CD4-positive, alpha-beta T cell (primary cell): ENCODE data around the gene PLEKHG3. TPM values are rescaled to one million over a fixed set of nuclear protein-coding genes. Genes with fewer than 3 reads are reported as not detected.

Experiments used
- ATAC-seq: fragments of 200-7000 bp; cut with Tn5 transposase; one replicate; pipeline ENCODE4 v1.10.0; 2022; ENCODE audit warnings: mild to moderate bottlenecking; ENCODE audit not compliant: poor library complexity
- CTCF ChIA-PET: fragments of 350-600 bp; sonication (Branson Sonifier 250); formaldehyde crosslinking; loops from one replicate; lab custom pipeline; 2021; ENCODE audit warnings: antibody characterized with exemption, inconsistent platforms; lab: Charles Lee
- POLR2A ChIA-PET: fragments of 350-600 bp; sonication (Branson Sonifier 250); formaldehyde crosslinking; loops from one replicate; lab custom pipeline; 2021; ENCODE audit warnings: antibody characterized with exemption, inconsistent platforms; lab: Charles Lee
- DNase-seq, 14 experiments: peaks; one replicate each; pipeline ENCODE4 v3.0.0-alpha.2; 2013 to 2020; ENCODE audit warnings: mixed read lengths in 2 of 14
- H3K27ac ChIP-seq, 2 donors: one replicate each; pipeline versions ENCODE4 v1.5.1 to v1.7.0; 2013; ENCODE audit warnings: low read length in 2 of 2, low read depth in 1 of 2, mild to moderate bottlenecking in 1 of 2
- H3K27me3 ChIP-seq, 2 experiments: 1 replicate in 1 of 2; 2 replicates in 1 of 2; pipeline versions ENCODE4 v1.6.1 to v1.7.0; 2013; ENCODE audit warnings: low read length in 2 of 2, control low read depth in 1 of 2, mild to moderate bottlenecking in 1 of 2, moderate library complexity in 1 of 2; ENCODE audit not compliant: insufficient read depth in 2 of 2, control insufficient read depth in 1 of 2
- H3K36me3 ChIP-seq: one replicate; pipeline ENCODE4 v1.6.1; 2013; ENCODE audit warnings: low read length, control low read depth; ENCODE audit not compliant: insufficient read depth
- H3K4me1 ChIP-seq: one replicate; pipeline ENCODE4 v1.6.1; 2013; ENCODE audit warnings: low read length, control low read depth; ENCODE audit not compliant: insufficient read depth
- H3K4me3 ChIP-seq: one replicate; pipeline ENCODE4 v1.5.1; 2013; ENCODE audit warnings: mild to moderate bottlenecking, low read length, moderate library complexity
- H3K9me3 ChIP-seq, 2 experiments: 1 replicate in 1 of 2; 2 replicates in 1 of 2; pipeline versions ENCODE4 v1.6.1 to v1.7.0; 2013; ENCODE audit warnings: low read length in 2 of 2, mild to moderate bottlenecking in 2 of 2, control low read depth in 1 of 2, moderate library complexity in 1 of 2; ENCODE audit not compliant: control insufficient read depth in 1 of 2, insufficient read depth in 1 of 2
- H3K27ac Mint-ChIP-seq: one replicate; pipeline ENCODE4 v1.8.0; 2020; ENCODE audit warnings: mixed read lengths
- H3K27me3 Mint-ChIP-seq: one replicate; pipeline ENCODE4 v1.8.0; 2021; ENCODE audit warnings: mixed read lengths
- H3K36me3 Mint-ChIP-seq: one replicate; pipeline ENCODE4 v1.8.0; 2021; ENCODE audit warnings: low read depth, mixed read lengths
- H3K4me1 Mint-ChIP-seq: one replicate; pipeline ENCODE4 v1.8.0; 2021; ENCODE audit warnings: low read depth, mixed read lengths
- H3K4me3 Mint-ChIP-seq: one replicate; pipeline ENCODE4 v1.8.0; 2020; ENCODE audit warnings: mild to moderate bottlenecking, mixed read lengths
- H3K9me3 Mint-ChIP-seq: one replicate; pipeline ENCODE4 v1.8.0; 2020; ENCODE audit warnings: mixed read lengths
- intact Hi-C, 2 experiments: fragments of 100-400 bp; cut with DNase I in 1 of 2; cut with micrococcal nuclease in 1 of 2; formaldehyde crosslinking; loops; one replicate each; pipeline versions ENCODE4 v1.15.1 to v1.9.0; 2023 to 2025; cut with DNase I, micrococcal nuclease
- total RNA-seq, 174 experiments: library from RNA in 2 of 174; stranded (reverse) in 2 of 174; gene quantifications; one replicate each; pipeline ENCODE4 v1.2.3 and lab custom pipeline; 2021 to 2026
- TF ChIP-seq, protein P1 (sequence below): fragments of 200-600 bp; IDR thresholded peaks from one replicate; pipeline ENCODE4 v1.8.0; 2022; ENCODE audit warnings: antibody characterized with exemption, mild to moderate bottlenecking

PLEKHG3 gene
- total RNA-seq, 2 experiments from 2014 or later = 12.1 to 13.3 TPM

DNA sequence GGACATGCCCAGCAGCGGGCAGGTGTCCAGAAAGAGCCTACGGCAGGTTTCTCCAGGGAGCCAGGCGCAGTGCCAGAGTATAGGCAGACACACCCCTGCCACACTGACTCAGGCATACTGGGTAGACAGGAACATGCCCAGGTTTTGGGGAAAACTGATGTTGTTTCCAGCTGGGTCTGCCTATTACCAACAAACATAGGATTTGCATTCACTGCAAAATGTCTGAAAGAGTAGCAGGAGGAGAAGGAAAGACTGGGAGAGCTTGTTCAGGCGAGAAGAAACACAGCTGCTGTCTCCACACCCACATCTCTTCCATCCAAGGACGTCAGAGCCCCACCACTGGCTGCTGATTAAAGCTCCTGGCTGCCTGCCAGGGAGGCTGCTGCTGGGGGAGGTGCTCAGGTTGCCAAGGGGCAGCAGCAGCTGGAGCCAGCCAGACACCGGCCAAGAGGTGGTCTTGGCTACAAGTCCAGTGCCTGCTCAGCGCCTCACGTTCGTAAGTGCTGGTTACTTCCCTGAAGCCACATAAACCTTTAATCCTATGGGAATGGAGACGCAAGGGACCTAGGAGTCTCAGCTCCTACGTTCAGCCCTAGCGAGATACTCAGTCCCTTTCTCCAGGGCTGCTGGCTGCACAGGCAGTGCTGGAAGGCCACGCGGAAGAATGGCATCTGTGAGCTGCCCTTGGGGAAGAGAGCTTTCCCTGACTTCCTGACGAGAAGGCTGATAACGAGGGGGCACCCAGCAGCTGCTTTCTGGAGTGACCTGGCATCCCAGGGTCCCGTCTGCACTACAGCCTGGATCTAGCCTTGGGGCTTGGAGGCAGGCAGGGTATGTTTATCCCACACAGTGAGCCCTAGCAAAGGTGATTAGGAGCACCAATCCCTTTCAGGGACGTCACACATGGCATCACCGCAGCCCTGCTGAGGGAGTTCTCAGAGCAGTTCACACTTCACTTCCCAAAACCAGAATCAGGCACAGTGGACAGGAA is 58.1 kb downstream of the PLEKHG3 start:
- no peaks in the 10 kb centered on the region for H3K36me3 Mint-ChIP-seq
- no peaks in the 10 kb centered on the region for H3K9me3 Mint-ChIP-seq
- peaks cover 86% of the 10 kb centered on the region for H3K4me1 ChIP-seq
- no peaks in the 10 kb centered on the region for H3K27me3 Mint-ChIP-seq
- peaks cover 46% of the 10 kb centered on the region for H3K4me1 Mint-ChIP-seq
- H3K27me3 ChIP-seq = no peaks in the 10 kb centered on the region
- TF ChIP-seq, protein P1, sequence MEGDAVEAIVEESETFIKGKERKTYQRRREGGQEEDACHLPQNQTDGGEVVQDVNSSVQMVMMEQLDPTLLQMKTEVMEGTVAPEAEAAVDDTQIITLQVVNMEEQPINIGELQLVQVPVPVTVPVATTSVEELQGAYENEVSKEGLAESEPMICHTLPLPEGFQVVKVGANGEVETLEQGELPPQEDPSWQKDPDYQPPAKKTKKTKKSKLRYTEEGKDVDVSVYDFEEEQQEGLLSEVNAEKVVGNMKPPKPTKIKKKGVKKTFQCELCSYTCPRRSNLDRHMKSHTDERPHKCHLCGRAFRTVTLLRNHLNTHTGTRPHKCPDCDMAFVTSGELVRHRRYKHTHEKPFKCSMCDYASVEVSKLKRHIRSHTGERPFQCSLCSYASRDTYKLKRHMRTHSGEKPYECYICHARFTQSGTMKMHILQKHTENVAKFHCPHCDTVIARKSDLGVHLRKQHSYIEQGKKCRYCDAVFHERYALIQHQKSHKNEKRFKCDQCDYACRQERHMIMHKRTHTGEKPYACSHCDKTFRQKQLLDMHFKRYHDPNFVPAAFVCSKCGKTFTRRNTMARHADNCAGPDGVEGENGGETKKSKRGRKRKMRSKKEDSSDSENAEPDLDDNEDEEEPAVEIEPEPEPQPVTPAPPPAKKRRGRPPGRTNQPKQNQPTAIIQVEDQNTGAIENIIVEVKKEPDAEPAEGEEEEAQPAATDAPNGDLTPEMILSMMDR = no peak
- DNase-seq = peak in 13 of 14 experiments; percentile 22 to 69 (median 41)
- H3K27ac Mint-ChIP-seq = no peak overlapping the region
- H3K36me3 ChIP-seq = no peaks in the 10 kb centered on the region
- no peak overlapping the region for H3K4me3 Mint-ChIP-seq
- ChIA-PET POLR2A (no interaction called here), CTCF (interaction anchor here (1.2 to 1.6 kb wide), 3 partner anchors 89 to 129 kb away, joined by 3 to 5 read pairs (median 4); no protein-coding TSS in a partner anchor)
- intact Hi-C loops = loop anchor here (5.0 to 10.0 kb wide), 3 partner anchors 130 to 228 kb away; no protein-coding TSS in a partner anchor
- no peaks in the 10 kb centered on the region for H3K9me3 ChIP-seq
- peak; percentile 25 for ATAC-seq
- no peak overlapping the region for H3K27ac ChIP-seq
- H3K4me3 ChIP-seq = no peak overlapping the region

DNA sequence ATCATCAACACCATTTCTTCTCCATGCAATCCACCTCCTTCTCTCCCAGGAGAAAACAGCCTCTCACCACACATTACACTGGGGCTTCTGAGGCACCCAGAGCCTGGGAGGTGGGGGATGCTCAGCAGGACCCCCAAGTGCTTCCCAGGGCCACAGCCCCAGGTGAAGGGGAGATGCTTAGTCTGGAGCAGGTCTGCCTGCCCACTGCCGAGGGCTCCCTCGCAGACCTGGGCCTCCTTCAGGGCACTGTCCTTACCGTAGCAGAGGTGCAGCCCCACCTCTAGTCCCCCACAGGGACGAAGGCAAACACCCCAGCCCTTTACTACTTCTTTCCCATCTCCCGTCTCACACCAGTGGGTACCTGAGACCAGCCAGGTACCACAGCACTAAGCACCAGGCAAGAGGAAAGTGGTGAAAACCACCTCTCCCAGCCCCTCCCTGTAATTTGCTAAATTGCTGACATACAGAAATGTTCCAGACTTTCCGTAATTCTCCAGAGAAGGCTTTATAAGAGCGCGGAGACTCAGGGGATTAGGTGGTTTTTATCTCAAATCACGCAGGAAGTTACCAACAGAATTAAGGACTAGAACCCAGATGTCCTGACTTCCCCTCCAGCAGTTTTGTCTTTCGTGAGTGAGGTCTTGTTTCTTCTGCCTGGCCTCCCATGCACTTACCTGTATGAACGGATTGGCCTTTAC is 59.0 kb downstream of the PLEKHG3 start:
- H3K27ac Mint-ChIP-seq = no peak overlapping the region
- no peak for ATAC-seq
- H3K9me3 ChIP-seq = no peaks in the 10 kb centered on the region
- intact Hi-C loops = loop anchor here (5.0 to 10.0 kb wide), 3 partner anchors 129 to 228 kb away; no protein-coding TSS in a partner anchor
- no peak overlapping the region for H3K4me3 ChIP-seq
- no peaks in the 10 kb centered on the region for H3K36me3 Mint-ChIP-seq
- H3K4me1 ChIP-seq = peaks cover 77% of the 10 kb centered on the region
- TF ChIP-seq, protein P1 = no peak
- no peaks in the 10 kb centered on the region for H3K27me3 Mint-ChIP-seq
- peaks cover 41% of the 10 kb centered on the region for H3K4me1 Mint-ChIP-seq
- ChIA-PET CTCF (interaction anchor here (1.2 to 2.1 kb wide), 3 partner anchors 56 to 91 kb away, joined by 4 to 11 read pairs (median 5); no protein-coding TSS in a partner anchor), POLR2A (interaction anchor here (0.6 kb wide), 1 partner anchor 91 kb away, joined by 3 read pairs; no protein-coding TSS in a partner anchor)
- H3K9me3 Mint-ChIP-seq = no peaks in the 10 kb centered on the region
- no peak overlapping the region for H3K4me3 Mint-ChIP-seq
- no peak for DNase-seq
- no peaks in the 10 kb centered on the region for H3K27me3 ChIP-seq
- no peaks in the 10 kb centered on the region for H3K36me3 ChIP-seq
- no peak overlapping the region for H3K27ac ChIP-seq
